Suprapubic skin (tissue), 3 donors: ENCODE data around the gene LMCD1.

Experiments used
- EP300 ChIP-seq: sonication (generic); formaldehyde crosslinking; IDR thresholded peaks from one replicate; pipeline ENCODE4 v1.6.1; 2017; ENCODE audit warnings: antibody characterized with exemption
- POLR2A ChIP-seq, 2 donors: fragments of 450-650 bp; IDR thresholded peaks; one replicate each; pipeline ENCODE4 v1.6.1; 2017; ENCODE audit warnings: antibody characterized with exemption in 2 of 2, mild to moderate bottlenecking in 2 of 2, moderate library complexity in 2 of 2
- TF ChIP-seq, protein P1 (sequence below), 2 donors: fragments of 200-600 bp in 1 of 2; fragments of 450-650 bp in 1 of 2; sonication (generic) in 1 of 2; IDR thresholded peaks; one replicate each; pipeline ENCODE4 v1.5.1; 2016 to 2019; ENCODE audit warnings: antibody characterized with exemption in 2 of 2, mild to moderate bottlenecking in 1 of 2, moderate library complexity in 1 of 2

DNA sequence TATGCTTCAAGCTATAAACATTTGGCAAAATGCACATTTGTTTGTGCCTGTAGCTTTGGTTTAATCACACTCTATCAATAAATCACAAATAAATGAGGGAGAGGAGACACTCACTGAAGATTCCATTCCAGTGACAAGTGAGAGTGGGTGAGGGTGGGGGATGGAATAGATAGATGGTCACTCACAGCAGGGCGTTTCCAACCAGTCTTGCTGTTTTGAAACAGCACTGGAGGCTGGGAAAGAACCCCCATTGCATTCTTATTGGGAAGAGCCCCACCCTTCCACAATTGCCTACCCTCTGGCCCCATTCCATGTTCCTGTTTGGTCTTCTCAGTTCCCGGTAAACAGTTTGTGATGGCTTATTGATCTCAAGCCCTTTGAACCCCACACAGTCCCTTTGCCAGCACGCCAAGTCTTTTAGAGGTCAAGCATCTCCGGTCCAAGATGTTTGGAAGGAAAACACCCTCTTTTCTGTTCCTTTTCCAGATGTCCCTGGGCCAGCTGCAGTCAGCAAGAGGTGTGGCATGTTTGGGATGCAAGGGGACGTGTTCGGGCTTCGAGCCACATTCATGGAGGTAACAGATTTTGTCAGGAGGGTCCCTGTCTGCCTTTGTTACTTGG, 30.7 kb downstream of the LMCD1 start:
- TF ChIP-seq, protein P1, sequence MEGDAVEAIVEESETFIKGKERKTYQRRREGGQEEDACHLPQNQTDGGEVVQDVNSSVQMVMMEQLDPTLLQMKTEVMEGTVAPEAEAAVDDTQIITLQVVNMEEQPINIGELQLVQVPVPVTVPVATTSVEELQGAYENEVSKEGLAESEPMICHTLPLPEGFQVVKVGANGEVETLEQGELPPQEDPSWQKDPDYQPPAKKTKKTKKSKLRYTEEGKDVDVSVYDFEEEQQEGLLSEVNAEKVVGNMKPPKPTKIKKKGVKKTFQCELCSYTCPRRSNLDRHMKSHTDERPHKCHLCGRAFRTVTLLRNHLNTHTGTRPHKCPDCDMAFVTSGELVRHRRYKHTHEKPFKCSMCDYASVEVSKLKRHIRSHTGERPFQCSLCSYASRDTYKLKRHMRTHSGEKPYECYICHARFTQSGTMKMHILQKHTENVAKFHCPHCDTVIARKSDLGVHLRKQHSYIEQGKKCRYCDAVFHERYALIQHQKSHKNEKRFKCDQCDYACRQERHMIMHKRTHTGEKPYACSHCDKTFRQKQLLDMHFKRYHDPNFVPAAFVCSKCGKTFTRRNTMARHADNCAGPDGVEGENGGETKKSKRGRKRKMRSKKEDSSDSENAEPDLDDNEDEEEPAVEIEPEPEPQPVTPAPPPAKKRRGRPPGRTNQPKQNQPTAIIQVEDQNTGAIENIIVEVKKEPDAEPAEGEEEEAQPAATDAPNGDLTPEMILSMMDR (IDR thresholded peaks at IDR 0.05), result no peak
- TF ChIP-seq EP300 (no peak), POLR2A (IDR thresholded peaks at IDR 0.05) (no peak)
